SH-SY5Y (cell line): ENCODE results near the gene NAA40.

ENCODE experiments used
- GATA2 ChIP-seq: IDR thresholded peaks from 2 replicates; pipeline ENCODE4 v1.6.1; 2011; ENCODE audit warnings: mild to moderate bottlenecking, low read depth, low read length
- GATA3 ChIP-seq: IDR thresholded peaks from 2 replicates; pipeline ENCODE4 v1.6.1; 2011; ENCODE audit warnings: low read depth, mild to moderate bottlenecking, low read length, moderate library complexity

GRCh38 chr11:63889344-63889743, 49.5 kb upstream of the NAA40 start:
- TF ChIP-seq GATA3 (no peak), GATA2 (no peak)
